Inferior parietal cortex (tissue), 1 donor: ENCODE data around the gene CCDC83.
"Not testable (repeated sequence)": the region's sequence is repeated elsewhere in the genome, so short reads cannot be mapped to it uniquely, and the experiment has no call there.

ENCODE experiments used
- DNase-seq: peaks from one replicate; pipeline ENCODE4 v3.0.0-alpha.2; 2016; ENCODE audit errors: extremely low spot score

CCDC83 gene

DNA sequence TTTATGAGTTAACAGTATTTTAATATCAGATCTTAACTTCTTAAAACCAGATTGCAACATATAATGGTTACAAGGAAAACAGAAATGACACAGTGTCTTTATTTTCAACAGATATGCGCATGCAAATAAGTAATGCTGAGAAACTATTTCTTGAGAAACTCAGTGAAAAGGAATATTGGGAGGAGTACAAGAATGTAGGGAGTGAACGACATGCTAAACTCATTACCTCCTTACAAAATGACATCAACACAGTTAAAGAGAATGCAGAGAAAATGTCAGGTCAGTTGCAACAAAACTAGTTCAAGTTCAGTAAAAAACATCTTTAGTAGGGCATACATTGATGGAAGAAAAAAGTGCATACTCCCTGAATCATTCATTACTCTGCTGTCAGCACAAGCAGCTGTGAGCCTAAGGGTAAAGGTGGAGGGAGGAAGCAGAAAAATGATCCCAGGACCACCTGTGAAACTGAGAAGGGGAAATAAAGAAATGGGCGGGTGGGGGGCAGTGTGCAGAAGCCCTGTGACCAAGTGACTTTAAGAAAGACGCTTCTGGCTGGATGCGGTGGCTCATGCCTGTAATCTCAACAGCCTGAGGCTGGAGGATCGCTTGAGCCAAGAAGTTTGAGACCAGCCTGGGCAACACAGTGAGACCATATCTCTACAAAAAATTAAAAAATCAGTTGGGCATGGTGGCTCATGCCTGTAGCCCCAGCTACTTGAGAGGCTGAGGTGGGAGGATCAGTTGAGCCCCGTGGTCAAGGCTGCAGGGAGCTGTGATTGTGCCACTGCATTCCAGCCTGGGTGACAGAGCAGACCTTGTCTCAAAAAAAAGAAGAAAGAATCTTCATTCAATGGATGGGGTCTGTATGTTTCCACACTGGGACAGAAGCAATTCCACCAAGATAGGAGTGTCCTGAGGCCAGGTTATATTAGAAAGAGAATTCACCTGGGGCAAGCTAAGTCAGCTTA, 31.2 kb downstream of the CCDC83 start:
- DNase-seq, result no peak

DNA sequence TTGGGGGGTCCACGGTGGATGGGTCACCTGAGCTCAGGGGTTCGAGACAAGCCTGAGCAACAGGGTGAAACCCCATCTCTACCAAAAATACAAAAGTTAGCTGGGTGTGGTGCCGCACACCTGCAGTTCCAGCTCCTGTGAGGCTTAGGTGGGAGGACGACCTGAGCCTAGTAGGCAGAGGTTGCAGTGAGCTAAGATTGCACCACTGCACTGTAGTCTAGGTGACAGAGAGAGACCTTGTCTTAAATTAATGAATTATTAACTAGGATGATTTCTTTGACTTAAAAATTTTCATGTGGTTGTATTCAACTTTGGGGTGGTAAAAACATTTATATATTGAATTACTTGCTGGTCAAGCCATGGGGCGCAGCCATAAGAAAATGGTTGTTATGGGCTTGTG, 33.9 kb downstream of the CCDC83 start:
- DNase-seq, result no peak

- no peak for DNase-seq
Measured at GRCh38 chr11:85889676-85890579, 34.7 kb downstream of the CCDC83 start.

GRCh38 chr11:85893395-85893794, 38.2 kb downstream of the CCDC83 start:
- no peak for DNase-seq

- no peak for DNase-seq
Measured at GRCh38 chr11:85896876-85897275, 41.7 kb downstream of the CCDC83 start.

GRCh38 chr11:85898456-85898855, 43.3 kb downstream of the CCDC83 start:
- no peak for DNase-seq

DNA sequence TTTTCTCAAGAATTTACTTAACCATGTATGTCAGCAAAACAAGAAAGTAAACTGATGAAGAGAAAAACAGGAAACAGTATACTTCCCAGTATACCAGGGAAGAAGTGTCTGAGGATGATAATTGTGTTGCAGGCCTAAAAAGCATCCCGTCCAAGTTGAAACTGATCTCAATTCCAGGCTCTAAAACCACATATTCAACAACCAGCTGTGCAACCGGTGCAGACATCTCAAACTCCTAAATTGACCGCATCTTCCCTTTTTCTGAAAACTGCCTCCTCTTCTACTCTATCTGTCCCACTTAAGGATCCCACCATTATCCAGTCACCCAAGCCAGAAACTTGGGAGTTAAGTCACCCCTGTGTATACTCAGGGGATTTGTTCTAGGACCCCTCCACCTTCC, 47.2 kb downstream of the CCDC83 start:
- DNase-seq, result no peak

GRCh38 chr11:85903406-85903805, 48.2 kb downstream of the CCDC83 start:
- no peak for DNase-seq

GRCh38 chr11:85903811-85904210, 48.6 kb downstream of the CCDC83 start:
- DNase-seq, result no peak

- no peak for DNase-seq
Measured at GRCh38 chr11:85912414-85912813, 57.2 kb downstream of the CCDC83 start.

DNA sequence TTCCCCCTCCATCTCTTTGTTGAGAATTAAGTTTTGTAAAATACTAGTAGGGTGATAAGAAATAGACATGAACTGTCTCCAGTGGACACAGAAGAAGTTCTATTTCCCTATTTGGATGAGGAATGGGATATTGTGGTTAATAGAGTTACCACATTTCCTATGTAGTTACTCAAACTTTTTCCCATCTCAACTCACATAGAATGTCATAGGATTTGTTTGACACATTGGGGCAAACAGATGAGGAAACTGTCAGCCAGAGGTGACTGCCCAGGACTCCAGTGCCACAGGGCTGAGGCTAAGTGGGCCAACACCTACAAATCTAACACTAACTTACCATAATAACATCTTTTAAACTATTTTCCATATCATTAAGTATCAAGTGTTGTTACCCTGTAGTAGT, 58.3 kb downstream of the CCDC83 start:
- DNase-seq, result no peak

DNA sequence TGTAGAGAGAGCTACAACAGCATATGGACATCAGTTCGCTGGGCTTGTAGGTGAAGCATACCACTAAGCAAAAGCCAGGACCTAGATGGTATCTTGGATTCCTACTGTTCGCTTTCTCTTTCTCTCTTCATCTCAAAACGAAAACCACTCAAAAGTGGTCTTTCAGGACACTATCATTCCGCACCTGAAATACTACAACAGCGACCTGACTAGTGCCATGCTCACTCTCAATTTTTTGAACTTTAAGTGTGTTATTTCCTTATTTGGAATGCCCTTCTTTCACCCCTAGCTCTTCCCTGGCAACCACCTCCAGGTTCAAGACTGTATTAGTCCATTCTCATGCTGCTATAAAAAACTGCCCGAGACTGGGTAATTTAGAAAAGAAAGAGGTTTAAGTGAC, 59.2 kb downstream of the CCDC83 start:
- DNase-seq, result no peak

- no peak for DNase-seq
Measured at GRCh38 chr11:85918910-85919794, 64.0 kb downstream of the CCDC83 start.

DNA sequence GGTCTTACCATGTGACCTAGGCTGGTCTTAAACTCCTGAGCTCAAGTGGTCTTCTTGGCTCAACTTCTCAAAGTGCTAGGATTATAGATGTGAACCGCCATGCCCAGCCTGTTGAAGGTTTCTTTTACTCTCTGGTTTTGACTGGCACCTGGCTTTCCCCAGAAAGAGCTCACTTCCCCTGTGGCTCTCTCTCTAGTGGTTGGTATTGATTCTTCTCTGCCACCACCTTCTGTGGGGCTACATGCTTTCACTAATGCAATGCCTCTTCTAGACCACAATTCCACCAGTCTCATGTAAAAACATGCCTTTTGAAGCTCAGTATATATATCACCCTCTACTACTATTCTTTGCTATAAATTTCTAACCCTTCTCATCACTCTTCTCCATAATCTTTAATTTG, 67.2 kb downstream of the CCDC83 start:
- DNase-seq, result no peak

- DNase-seq, result no peak
Measured at GRCh38 chr11:85923455-85923854, 68.3 kb downstream of the CCDC83 start.

DNA sequence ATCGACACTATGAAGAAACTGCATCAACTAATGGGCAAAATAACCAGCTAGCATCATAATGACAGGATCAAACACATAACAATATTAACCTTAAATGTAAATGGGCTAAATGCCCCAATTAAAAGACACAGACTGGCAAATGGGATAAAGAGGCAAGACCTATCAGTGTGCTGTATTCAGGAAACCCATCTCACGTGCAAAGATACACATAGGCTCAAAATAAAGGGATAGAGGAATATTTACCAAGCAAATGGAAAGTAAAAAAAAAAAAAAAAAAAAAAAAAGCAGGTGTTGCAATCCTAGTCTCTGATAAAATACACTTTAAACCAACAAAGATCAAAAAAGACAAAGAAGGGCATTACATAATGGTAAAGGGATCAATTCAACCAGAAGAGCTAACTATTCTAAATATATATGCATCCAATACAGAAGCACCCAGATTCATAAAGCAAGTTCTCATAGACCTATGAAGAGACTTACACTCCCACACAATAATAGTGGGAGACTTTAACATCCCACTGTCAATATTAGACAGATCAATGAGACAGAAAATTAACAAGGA, 71.6 kb downstream of the CCDC83 start:
- not testable (repeated sequence) for DNase-seq

- no peak for DNase-seq
Measured at GRCh38 chr11:85930879-85931366, 75.7 kb downstream of the CCDC83 start.

DNA sequence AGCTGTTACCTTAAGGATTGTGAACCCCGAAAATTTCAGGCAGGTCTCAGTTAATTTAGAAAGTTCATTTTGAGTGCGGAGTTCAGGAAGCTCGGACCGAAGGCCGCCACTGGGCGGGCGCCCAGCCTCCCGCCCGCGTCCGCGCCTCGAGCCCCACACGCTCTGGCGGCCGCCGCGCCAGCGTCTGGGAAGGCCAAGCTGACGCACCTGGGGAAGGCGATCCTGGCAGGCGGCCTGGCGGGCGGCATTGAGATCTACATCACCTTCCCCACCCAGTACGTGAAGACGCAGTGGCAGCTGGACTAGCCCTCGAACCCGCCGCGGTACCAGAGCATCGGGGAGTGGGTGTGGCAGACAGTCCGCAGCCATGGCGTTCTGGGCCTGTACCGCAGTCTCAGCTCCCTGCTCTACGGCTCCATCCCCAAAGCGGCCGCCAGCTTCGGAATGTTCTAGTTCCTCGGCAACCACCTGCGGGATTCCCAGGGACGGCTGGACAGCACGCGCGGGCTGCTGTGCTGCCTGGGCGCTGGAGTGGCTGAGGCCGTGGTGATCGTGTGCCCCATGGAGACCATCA, 79.5 kb downstream of the CCDC83 start:
- DNase-seq, result no peak

DNA sequence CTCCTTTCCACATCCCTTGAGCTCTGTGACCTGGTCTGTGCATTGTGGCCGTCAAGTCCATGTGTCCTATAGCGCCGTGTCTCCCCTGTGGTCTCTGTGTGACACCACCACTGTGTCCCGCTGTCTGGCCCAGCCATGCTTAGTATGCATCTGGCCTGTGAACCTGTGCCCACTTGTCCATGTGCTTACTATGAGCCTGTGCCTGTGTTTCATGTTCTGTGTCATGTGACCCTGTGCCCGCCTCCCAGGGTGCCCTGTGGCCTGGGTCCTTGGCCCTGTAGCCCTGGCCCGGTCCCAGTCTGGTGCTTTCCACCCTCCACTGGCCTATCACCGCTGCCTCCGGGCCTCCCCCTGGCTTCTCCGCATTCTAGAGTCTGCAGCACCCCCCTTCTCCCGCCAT, 80.6 kb downstream of the CCDC83 start:
- no peak for DNase-seq

GRCh38 chr11:85937835-85938234, 82.7 kb downstream of the CCDC83 start:
- no peak for DNase-seq
